OCI-LY3 (cell line): ENCODE results near the gene GTPBP3.

Experiments
- H2AFZ ChIP-seq: fragments of 200-600, 300-600 bp; shearing (Covaris generic); 2 replicates; pipeline ENCODE4 v1.6.0; 2014; ENCODE audit warnings: antibody characterized with exemption, low read depth, low read length
- H3K27ac ChIP-seq: fragments of 200-600, 300-600 bp; sonication (generic); 2 replicates; pipeline ENCODE4 v1.5.1; 2014; ENCODE audit warnings: mild to moderate bottlenecking, low read length, moderate library complexity, mixed read lengths
- H3K27me3 ChIP-seq: fragments of 200-600, 300-600 bp; sonication (generic); 2 replicates; pipeline ENCODE4 v1.6.1; 2014; ENCODE audit warnings: low read depth, low read length, mixed read lengths
- H3K36me3 ChIP-seq: fragments of 200-600, 300-600 bp; sonication (generic); replicated peaks from 2 replicates; pipeline ENCODE3; 2014; ENCODE audit warnings: low read depth, low read length, mixed read lengths
- H3K4me1 ChIP-seq: fragments of 300-600, 200-600 bp; sonication (generic); 2 replicates; pipeline ENCODE4 v1.6.1; 2014; ENCODE audit warnings: low read length, mixed read lengths
- H3K4me2 ChIP-seq: fragments of 200-600, 300-600 bp; sonication (generic); 2 replicates; pipeline ENCODE4 v1.6.1; 2014; ENCODE audit warnings: low read length, mixed read lengths
- H3K4me3 ChIP-seq: fragments of 300-600, 200-600 bp; sonication (generic); 2 replicates; pipeline ENCODE4 v1.5.1; 2014; ENCODE audit warnings: antibody characterized with exemption, mild to moderate bottlenecking, low read length, moderate library complexity
- H3K79me2 ChIP-seq: fragments of 300-600, 200-600 bp; shearing (Covaris generic); 2 replicates; pipeline ENCODE4 v1.6.1; 2014; ENCODE audit warnings: mild to moderate bottlenecking, low read length, mixed read lengths
- H3K9ac ChIP-seq: fragments of 300-600, 200-600 bp; shearing (Covaris generic); 2 replicates; pipeline ENCODE4 v1.6.0; 2014; ENCODE audit warnings: mild to moderate bottlenecking, low read length, moderate library complexity
- H3K9me3 ChIP-seq: fragments of 200-600, 300-600 bp; shearing (Covaris generic); 2 replicates; pipeline ENCODE4 v1.6.1; 2014; ENCODE audit warnings: low read length, mixed read lengths; ENCODE audit not compliant: insufficient read depth
- H4K20me1 ChIP-seq: fragments of 200-600, 300-600 bp; sonication (generic); 2 replicates; pipeline ENCODE4 v1.6.1; 2016; ENCODE audit warnings: low read length, mixed read lengths; ENCODE audit not compliant: insufficient read depth
- EZH2phosphoT487 ChIP-seq: fragments of 200-600 bp; shearing (Covaris generic); IDR thresholded peaks from 2 replicates; pipeline ENCODE4 v1.6.1; 2018; ENCODE audit warnings: antibody characterized with exemption, mixed run types, low read depth
- TF ChIP-seq, protein P1 (sequence below): fragments of 200-600, 300-600 bp; sonication (generic); IDR thresholded peaks from 2 replicates; pipeline ENCODE4 v1.5.1; 2014; ENCODE audit warnings: antibody characterized with exemption, low read length, low read depth

GTPBP3 gene

DNA sequence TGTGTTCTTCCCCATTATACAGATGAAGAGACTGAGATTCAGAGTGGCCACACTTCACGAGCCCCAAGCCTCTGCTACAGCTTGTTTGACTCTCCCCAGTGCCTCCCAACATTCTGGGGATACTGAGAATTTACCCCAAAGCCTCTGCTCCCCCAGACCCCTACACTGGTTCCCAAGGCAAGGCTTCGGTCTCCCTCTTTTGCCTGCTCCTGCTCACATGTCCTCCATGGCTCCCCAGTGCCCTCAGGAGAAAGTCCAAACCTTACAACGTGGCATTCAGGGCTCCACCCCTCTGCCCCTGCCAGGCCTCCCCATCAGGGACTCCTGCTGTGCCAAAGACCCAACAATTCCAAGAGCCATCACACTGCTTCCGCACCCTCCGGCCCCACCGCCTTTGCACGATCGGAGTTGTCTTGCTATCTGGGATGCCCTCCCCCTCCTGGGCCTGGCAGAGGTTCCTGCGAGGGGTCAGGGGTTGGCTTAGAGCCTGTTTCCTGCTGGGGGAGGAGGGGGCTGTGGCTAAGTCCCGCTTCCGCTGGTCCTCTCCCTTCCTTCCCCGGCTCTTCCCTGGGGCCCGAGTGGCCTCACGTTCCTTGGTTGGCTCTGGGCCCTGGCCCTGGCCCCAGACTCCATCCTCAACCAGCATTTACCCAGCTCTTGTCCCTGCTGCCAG lies 15.4 kb downstream of the GTPBP3 start:
- no peaks in the 10 kb centered on the region for H3K4me1 ChIP-seq
- H2AFZ ChIP-seq = no peak overlapping the region
- TF ChIP-seq, protein P1, sequence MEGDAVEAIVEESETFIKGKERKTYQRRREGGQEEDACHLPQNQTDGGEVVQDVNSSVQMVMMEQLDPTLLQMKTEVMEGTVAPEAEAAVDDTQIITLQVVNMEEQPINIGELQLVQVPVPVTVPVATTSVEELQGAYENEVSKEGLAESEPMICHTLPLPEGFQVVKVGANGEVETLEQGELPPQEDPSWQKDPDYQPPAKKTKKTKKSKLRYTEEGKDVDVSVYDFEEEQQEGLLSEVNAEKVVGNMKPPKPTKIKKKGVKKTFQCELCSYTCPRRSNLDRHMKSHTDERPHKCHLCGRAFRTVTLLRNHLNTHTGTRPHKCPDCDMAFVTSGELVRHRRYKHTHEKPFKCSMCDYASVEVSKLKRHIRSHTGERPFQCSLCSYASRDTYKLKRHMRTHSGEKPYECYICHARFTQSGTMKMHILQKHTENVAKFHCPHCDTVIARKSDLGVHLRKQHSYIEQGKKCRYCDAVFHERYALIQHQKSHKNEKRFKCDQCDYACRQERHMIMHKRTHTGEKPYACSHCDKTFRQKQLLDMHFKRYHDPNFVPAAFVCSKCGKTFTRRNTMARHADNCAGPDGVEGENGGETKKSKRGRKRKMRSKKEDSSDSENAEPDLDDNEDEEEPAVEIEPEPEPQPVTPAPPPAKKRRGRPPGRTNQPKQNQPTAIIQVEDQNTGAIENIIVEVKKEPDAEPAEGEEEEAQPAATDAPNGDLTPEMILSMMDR = no peak
- no peak for TF ChIP-seq EZH2phosphoT487
- H3K79me2 ChIP-seq = no peaks in the 10 kb centered on the region
- H3K27ac ChIP-seq = no peak overlapping the region
- H3K36me3 ChIP-seq = no peaks in the 10 kb centered on the region
- no peak overlapping the region for H3K4me3 ChIP-seq
- H3K27me3 ChIP-seq = peaks cover 8% of the 10 kb centered on the region; the same call in 1 of the 2 replicates
- no peaks in the 10 kb centered on the region for H4K20me1 ChIP-seq
- H3K9me3 ChIP-seq = no peaks in the 10 kb centered on the region
- H3K9ac ChIP-seq = no peak overlapping the region
- H3K4me2 ChIP-seq = no peak overlapping the region

GRCh38 chr19:17353386-17353785 lies 16.0 kb downstream of the GTPBP3 start:
- no peaks in the 10 kb centered on the region for H3K79me2 ChIP-seq
- no peak overlapping the region for H3K4me3 ChIP-seq
- H4K20me1 ChIP-seq = no peaks in the 10 kb centered on the region
- no peaks in the 10 kb centered on the region for H3K4me1 ChIP-seq
- no peak for TF ChIP-seq EZH2phosphoT487
- TF ChIP-seq, protein P1 = no peak
- H2AFZ ChIP-seq = no peak overlapping the region
- H3K4me2 ChIP-seq = no peak overlapping the region
- H3K9me3 ChIP-seq = no peaks in the 10 kb centered on the region
- peaks cover 8% of the 10 kb centered on the region; the same call in 1 of the 2 replicates for H3K27me3 ChIP-seq
- H3K36me3 ChIP-seq = no peaks in the 10 kb centered on the region
- no peak overlapping the region for H3K27ac ChIP-seq
- H3K9ac ChIP-seq = no peak overlapping the region

GRCh38 chr19:17357078-17357666 lies 19.8 kb downstream of the GTPBP3 start:
- Histone ChIP-seq H3K4me3 (no peak overlapping the region), H3K79me2 (no peaks in the 10 kb centered on the region), H3K4me2 (no peak overlapping the region), H3K9ac (no peak overlapping the region), H3K4me1 (no peaks in the 10 kb centered on the region), H3K27ac (no peak overlapping the region), H2AFZ (no peak overlapping the region), H3K36me3 (no peaks in the 10 kb centered on the region), H3K27me3 (peaks cover 2% of the 10 kb centered on the region; the same call in 1 of the 2 replicates), H4K20me1 (no peaks in the 10 kb centered on the region), H3K9me3 (no peaks in the 10 kb centered on the region)
- TF ChIP-seq, protein P1 = no peak
- no peak for TF ChIP-seq EZH2phosphoT487

DNA sequence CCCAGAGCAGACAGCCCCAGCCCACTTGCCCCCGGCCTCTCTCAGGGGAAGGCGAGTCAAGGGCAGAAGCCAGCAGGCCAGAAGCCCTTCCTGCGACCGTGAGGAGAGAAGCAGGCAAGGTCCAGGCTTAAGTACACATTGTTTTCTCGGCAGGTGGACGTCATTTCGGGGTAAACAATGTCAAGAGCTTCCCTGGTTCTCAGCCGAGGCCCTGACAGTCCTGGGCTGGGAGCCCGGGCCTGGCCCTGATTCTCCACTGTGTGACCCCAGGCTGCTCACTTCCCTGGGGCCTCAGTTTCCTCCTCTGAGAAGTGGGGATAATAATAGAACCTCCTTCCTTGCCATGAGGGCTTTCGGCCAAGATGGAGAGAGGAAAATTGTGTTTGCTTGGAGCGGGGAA lies 20.4 kb downstream of the GTPBP3 start:
- H3K4me3 ChIP-seq = no peak overlapping the region
- peaks cover 3% of the 10 kb centered on the region; the same call in 1 of the 2 replicates for H3K27me3 ChIP-seq
- H4K20me1 ChIP-seq = no peaks in the 10 kb centered on the region
- H3K27ac ChIP-seq = no peak overlapping the region
- H3K9ac ChIP-seq = no peak overlapping the region
- no peaks in the 10 kb centered on the region for H3K4me1 ChIP-seq
- no peaks in the 10 kb centered on the region for H3K36me3 ChIP-seq
- H3K4me2 ChIP-seq = no peak overlapping the region
- H3K79me2 ChIP-seq = no peaks in the 10 kb centered on the region
- H3K9me3 ChIP-seq = no peaks in the 10 kb centered on the region
- TF ChIP-seq EZH2phosphoT487 = no peak
- TF ChIP-seq, protein P1 = no peak
- H2AFZ ChIP-seq = no peak overlapping the region
